K562 treated with DMSO at 1 percent for 24 hours (cell line): Measurements from ENCODE around the gene RFTN2. TPM values are rescaled to one million over a fixed set of nuclear protein-coding genes. Genes with fewer than 3 reads are reported as not detected.

ENCODE experiments used
- total RNA-seq: library from RNA; unstranded; fragments of 300-600 nt; gene quantifications from 2 replicates; pipeline ENCODE4 v1.2.3, GENCODE V29; 2022; ENCODE audit warnings: low read depth; ENCODE audit not compliant: insufficient read depth

The RFTN2 gene, protein sequence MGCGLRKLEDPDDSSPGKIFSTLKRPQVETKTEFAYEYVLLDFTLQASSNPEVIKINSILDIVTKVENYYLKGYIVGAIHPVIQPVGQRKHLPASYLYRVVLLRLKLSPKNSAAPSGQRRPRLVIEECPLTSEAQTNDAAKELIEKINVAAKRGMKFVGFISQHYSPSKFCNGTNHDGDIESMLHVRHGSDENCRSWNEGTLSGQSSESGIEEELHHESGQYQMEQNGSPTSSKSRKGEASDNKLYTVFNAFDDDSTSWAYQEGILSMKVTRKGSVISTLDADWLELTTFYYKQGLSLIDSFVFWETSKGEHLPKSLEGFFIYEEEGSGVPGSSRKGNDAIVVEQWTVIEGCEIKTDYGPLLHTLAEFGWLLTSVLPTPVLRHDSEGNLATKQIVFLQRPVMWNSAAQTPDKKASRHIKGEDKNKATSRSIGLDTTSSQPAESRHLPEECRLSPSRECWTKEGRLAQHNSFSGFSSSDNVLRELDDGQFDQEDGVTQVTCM
- total RNA-seq: 0.10 TPM in 1 of 2 replicates, not detected in the other

DNA sequence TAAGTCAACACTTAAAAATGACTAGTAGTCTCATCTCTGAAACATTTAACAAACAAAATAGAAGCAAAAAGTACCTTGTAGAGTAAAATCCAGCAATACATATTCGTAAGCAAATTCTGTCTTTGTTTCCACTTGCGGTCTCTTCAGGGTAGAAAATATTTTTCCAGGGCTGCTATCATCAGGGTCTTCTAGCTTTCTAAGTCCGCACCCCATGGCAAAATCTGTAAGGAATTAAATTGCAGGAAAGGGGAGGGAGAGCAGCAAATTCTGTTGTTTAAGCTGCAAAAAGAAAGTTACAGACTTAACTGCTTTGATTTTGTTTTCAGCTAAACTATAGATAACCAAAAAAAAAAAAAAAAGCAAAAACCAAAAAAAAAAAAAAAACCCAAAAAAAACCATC, at the start of gene RFTN2:
RFTN2 (minus strand) TSS at position 342 of the 400 bp plus-strand sequence; CDS start at position 213, 129 bp downstream.

DNA sequence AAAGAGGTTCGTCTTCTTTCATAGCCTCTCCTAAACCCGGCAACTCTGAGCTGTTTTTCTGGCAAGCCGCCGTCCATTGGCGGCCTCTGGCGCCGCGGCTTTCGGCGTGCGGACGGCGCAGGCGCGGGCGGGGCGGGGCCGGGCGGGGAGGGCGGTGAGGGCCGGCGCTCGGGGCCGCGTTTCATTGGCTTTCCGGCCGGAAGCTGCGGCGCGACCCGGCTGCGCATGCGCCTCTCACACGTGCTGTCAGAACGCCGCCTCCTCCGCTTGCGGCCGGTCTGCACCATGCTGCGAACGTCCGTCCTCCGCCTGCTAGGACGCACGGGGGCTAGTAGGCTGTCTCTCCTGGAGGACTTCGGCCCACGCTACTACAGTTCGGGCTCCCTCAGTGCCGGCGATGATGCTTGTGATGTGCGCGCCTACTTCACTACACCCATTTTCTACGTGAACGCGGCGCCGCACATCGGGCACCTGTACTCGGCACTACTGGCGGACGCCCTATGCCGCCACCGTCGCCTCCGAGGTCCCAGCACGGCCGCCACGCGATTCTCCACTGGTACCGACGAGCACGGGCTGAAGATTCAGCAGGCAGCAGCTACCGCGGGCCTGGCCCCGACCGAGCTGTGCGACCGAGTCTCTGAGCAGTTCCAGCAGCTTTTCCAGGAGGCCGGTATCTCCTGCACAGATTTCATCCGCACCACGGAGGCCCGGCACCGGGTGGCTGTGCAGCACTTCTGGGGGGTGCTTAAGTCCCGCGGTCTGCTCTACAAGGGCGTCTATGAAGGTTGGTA, 29.9 kb upstream of the RFTN2 start, which contains the start of gene MARS2:
MARS2 (plus strand) TSS at position 249 of the 791 bp plus-strand sequence; CDS start at position 286, 37 bp downstream.

Other genes starting within 250 kb of the RFTN2 start
- gene SF3B1, start 240.6 kb downstream of the RFTN2 start, total RNA-seq: 45.7 and 50.9 TPM in 2 replicates
- gene COQ10B, start 222.0 kb downstream of the RFTN2 start, total RNA-seq: 6.5 and 6.8 TPM in 2 replicates
- 145 and 151 TPM in 2 replicates for gene HSPD1, start 175.7 kb downstream of the RFTN2 start, total RNA-seq
- gene HSPE1, start 175.2 kb downstream of the RFTN2 start, total RNA-seq: 103 and 108 TPM in 2 replicates
- gene MOB4, start 159.5 kb downstream of the RFTN2 start, total RNA-seq: 15.9 and 18.3 TPM in 2 replicates
- 6.9 and 7.1 TPM in 2 replicates for gene MARS2, start 29.8 kb upstream of the RFTN2 start, total RNA-seq
- gene BOLL, start 109.7 kb upstream of the RFTN2 start, total RNA-seq: not detected in 2 replicates
- gene PLCL1, start 129.0 kb upstream of the RFTN2 start, total RNA-seq: 6.3 and 6.4 TPM in 2 replicates